GM06990 (cell line): Measurements from ENCODE around the gene STAB1.

Source experiments
- DNase-seq: peaks from one replicate; pipeline ENCODE4 v3.0.0-alpha.2; 2011; ENCODE audit not compliant: insufficient read length; ENCODE audit errors: extremely low read depth
- H3K27me3 ChIP-seq: replicated peaks from 2 replicates; pipeline ENCODE4 v1.6.0; 2011; ENCODE audit warnings: low read length; ENCODE audit not compliant: control insufficient read depth, insufficient read depth
- H3K36me3 ChIP-seq: 2 replicates; pipeline ENCODE4 v1.5.1; 2011; ENCODE audit warnings: low read length; ENCODE audit not compliant: control insufficient read depth, insufficient read depth
- H3K4me3 ChIP-seq: replicated peaks from 2 replicates; pipeline ENCODE4 v1.5.1; 2011; ENCODE audit warnings: low read depth, mild to moderate bottlenecking, control low read depth, low read length
- TF ChIP-seq, protein P1 (sequence below): IDR thresholded peaks from 2 replicates; pipeline ENCODE4 v1.5.1; 2011; ENCODE audit warnings: low read length, control low read depth, mild to moderate bottlenecking, inconsistent platforms; ENCODE audit not compliant: insufficient read depth, poor library complexity, severe bottlenecking

Gene STAB1

GRCh38 chr3:52547143-52547542, 52.0 kb downstream of the STAB1 start:
- TF ChIP-seq, protein P1, sequence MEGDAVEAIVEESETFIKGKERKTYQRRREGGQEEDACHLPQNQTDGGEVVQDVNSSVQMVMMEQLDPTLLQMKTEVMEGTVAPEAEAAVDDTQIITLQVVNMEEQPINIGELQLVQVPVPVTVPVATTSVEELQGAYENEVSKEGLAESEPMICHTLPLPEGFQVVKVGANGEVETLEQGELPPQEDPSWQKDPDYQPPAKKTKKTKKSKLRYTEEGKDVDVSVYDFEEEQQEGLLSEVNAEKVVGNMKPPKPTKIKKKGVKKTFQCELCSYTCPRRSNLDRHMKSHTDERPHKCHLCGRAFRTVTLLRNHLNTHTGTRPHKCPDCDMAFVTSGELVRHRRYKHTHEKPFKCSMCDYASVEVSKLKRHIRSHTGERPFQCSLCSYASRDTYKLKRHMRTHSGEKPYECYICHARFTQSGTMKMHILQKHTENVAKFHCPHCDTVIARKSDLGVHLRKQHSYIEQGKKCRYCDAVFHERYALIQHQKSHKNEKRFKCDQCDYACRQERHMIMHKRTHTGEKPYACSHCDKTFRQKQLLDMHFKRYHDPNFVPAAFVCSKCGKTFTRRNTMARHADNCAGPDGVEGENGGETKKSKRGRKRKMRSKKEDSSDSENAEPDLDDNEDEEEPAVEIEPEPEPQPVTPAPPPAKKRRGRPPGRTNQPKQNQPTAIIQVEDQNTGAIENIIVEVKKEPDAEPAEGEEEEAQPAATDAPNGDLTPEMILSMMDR: no peak
- DNase-seq: no peak
- H3K4me3 ChIP-seq: no peak overlapping the region
- H3K27me3 ChIP-seq: no peaks in the 10 kb centered on the region
- H3K36me3 ChIP-seq: peaks cover 7% of the 10 kb centered on the region

GRCh38 chr3:52551118-52551517, 56.0 kb downstream of the STAB1 start:
- no peaks in the 10 kb centered on the region for H3K27me3 ChIP-seq
- peaks cover 16% of the 10 kb centered on the region for H3K36me3 ChIP-seq
- TF ChIP-seq, protein P1: no peak
- no peak for DNase-seq
- H3K4me3 ChIP-seq: no peak overlapping the region

DNA sequence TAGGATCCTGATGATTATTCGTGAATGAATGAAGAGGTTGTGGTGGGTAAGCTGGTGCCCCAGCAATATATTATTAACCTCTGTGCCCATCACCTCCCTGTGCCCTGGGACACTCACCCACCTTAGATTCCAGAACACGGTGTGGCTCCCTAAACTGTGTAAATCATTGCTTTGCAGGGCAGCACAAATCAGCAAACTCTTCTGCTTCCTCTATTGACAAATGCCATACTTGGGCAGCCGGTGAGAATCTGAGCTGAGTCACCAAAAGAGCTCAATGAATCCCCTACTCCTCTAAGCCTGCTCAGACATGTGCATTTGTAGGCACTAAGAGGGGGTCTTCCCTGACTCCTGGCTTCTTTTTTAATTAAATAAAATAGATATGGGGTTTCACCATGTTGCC, 57.0 kb downstream of the STAB1 start:
- Histone ChIP-seq H3K36me3 (peaks cover 17% of the 10 kb centered on the region), H3K4me3 (no peak overlapping the region), H3K27me3 (no peaks in the 10 kb centered on the region)
- DNase-seq: no peak
- TF ChIP-seq, protein P1: no peak

DNA sequence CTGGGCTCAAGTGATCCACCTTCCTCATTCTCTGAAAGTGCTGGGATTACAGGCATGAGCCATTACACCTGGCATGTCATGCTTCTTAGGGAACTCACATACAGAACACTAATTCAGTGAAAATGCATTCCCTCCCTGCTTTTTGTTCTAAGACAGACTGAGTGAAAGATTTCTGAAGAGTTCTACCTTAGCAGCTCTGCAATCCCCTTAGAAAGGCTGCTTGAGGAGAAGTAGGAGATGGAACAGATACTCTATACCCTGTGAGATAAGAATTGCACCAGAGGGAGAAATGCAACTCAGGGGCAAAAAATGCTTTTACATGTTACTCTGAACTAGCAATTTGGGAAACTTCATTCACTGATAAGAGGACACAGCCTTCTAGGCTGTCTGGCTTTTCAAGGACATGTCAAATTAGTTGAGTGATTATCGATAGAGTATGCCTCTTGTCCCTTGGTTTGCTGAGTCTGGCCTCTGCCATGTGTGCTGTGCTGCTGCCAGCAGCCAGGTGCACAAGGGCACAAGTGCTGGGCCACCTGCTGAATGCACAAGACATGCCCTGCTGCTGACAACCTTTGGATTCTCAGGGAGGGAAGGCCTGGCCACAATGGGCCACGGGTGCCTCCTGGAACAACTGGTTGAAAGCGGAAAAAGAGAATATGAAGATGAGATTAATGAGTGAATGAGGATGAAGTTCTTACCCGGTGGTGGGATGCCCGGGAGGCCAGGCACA, 59.1 kb downstream of the STAB1 start:
- TF ChIP-seq, protein P1: no peak
- H3K36me3 ChIP-seq: peaks cover 26% of the 10 kb centered on the region
- H3K27me3 ChIP-seq: no peaks in the 10 kb centered on the region
- no peak for DNase-seq
- H3K4me3 ChIP-seq: no peak overlapping the region

DNA sequence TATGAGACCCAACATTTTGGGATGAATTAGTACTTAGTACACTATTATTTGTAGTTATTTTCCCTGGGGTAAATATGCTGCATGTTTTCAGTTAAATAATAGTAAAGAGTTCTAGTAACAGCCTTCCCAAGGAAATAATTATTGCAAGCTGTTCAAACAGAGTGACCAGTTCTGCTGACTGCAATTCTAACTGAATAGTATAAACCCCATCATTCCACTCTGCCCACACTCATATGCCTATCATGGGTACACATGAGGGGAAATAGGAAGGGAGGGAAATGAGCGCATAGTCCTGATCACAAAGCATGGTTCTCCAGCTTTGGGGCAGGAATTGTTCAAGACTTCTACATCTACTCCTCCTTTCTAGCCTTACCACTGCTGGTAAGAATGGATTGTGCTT, 59.9 kb downstream of the STAB1 start:
- H3K36me3 ChIP-seq: peaks cover 28% of the 10 kb centered on the region
- TF ChIP-seq, protein P1: no peak
- H3K4me3 ChIP-seq: no peak overlapping the region

More for the DNA sequence above, 59.9 kb downstream of the STAB1 start:
- no peaks in the 10 kb centered on the region for H3K27me3 ChIP-seq
- no peak for DNase-seq
